Measurements from ENCODE around the gene MYO9A.

Gene MYO9A

DNA sequence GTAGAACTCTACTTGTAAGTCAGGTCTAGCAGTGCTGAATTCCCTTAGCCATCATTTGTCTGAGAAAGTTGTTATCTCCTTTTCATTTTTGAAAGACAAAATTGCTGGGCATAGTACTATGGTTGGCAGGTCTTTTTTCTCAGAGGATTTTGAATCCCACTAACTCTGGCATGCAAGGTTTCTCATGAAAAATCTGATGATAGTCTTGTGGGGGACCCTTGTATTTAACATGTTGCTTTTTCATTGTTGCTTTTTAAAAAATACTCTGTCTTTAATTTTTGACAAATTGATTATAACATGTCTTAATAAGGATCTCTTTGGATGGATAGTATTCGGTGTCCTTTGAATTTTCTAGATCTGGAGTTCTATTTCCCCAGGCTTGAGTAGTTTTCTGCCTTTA, 186.7 kb downstream of the MYO9A start:
- H3K27me3 ChIP-seq (ENCODE audit: insufficient read depth, poor library complexity, severe bottlenecking): no peaks in the 10 kb centered on the region

GRCh38 chr15:71925145-71925544, 192.8 kb downstream of the MYO9A start:
- DNase-seq (ENCODE audit: low read depth in 1 of 2, low spot score in 1 of 2): no peak
- TF ChIP-seq POLR2AphosphoS5 (IDR thresholded peaks at IDR 0.05; ENCODE audit: low read depth) (no peak), GABPA (IDR thresholded peaks at IDR 0.05; ENCODE audit: low read depth) (no peak), SPI1 (IDR thresholded peaks at IDR 0.05; ENCODE audit: borderline replicate concordance, low read depth) (no peak)
- TF ChIP-seq, protein P1, sequence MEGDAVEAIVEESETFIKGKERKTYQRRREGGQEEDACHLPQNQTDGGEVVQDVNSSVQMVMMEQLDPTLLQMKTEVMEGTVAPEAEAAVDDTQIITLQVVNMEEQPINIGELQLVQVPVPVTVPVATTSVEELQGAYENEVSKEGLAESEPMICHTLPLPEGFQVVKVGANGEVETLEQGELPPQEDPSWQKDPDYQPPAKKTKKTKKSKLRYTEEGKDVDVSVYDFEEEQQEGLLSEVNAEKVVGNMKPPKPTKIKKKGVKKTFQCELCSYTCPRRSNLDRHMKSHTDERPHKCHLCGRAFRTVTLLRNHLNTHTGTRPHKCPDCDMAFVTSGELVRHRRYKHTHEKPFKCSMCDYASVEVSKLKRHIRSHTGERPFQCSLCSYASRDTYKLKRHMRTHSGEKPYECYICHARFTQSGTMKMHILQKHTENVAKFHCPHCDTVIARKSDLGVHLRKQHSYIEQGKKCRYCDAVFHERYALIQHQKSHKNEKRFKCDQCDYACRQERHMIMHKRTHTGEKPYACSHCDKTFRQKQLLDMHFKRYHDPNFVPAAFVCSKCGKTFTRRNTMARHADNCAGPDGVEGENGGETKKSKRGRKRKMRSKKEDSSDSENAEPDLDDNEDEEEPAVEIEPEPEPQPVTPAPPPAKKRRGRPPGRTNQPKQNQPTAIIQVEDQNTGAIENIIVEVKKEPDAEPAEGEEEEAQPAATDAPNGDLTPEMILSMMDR (IDR thresholded peaks at IDR 0.05; ENCODE audit: insufficient read depth, low read length): no peak
- TF ChIP-seq, protein P2, sequence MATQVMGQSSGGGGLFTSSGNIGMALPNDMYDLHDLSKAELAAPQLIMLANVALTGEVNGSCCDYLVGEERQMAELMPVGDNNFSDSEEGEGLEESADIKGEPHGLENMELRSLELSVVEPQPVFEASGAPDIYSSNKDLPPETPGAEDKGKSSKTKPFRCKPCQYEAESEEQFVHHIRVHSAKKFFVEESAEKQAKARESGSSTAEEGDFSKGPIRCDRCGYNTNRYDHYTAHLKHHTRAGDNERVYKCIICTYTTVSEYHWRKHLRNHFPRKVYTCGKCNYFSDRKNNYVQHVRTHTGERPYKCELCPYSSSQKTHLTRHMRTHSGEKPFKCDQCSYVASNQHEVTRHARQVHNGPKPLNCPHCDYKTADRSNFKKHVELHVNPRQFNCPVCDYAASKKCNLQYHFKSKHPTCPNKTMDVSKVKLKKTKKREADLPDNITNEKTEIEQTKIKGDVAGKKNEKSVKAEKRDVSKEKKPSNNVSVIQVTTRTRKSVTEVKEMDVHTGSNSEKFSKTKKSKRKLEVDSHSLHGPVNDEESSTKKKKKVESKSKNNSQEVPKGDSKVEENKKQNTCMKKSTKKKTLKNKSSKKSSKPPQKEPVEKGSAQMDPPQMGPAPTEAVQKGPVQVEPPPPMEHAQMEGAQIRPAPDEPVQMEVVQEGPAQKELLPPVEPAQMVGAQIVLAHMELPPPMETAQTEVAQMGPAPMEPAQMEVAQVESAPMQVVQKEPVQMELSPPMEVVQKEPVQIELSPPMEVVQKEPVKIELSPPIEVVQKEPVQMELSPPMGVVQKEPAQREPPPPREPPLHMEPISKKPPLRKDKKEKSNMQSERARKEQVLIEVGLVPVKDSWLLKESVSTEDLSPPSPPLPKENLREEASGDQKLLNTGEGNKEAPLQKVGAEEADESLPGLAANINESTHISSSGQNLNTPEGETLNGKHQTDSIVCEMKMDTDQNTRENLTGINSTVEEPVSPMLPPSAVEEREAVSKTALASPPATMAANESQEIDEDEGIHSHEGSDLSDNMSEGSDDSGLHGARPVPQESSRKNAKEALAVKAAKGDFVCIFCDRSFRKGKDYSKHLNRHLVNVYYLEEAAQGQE (IDR thresholded peaks at IDR 0.05; ENCODE audit: insufficient replicate concordance, low read depth): no peak
- H3K4me3 ChIP-seq (replicated peaks; ENCODE audit: insufficient read depth, low read length): no peak overlapping the region
- H3K27me3 ChIP-seq (ENCODE audit: insufficient read depth, poor library complexity, severe bottlenecking): no peaks in the 10 kb centered on the region
- no peak overlapping the region for H3K27ac ChIP-seq (replicated peaks)

More for the DNA sequence above, 186.7 kb downstream of the MYO9A start:
- DNase-seq (ENCODE audit: low read depth in 1 of 2, low spot score in 1 of 2): no peak
- Histone ChIP-seq H3K4me3 (replicated peaks; ENCODE audit: insufficient read depth, low read length) (no peak overlapping the region), H3K27ac (replicated peaks) (no peak overlapping the region)
- TF ChIP-seq, protein P1 (IDR thresholded peaks at IDR 0.05; ENCODE audit: insufficient read depth, low read length): no peak
- TF ChIP-seq, protein P2 (IDR thresholded peaks at IDR 0.05; ENCODE audit: insufficient replicate concordance, low read depth): no peak
- TF ChIP-seq GABPA (IDR thresholded peaks at IDR 0.05; ENCODE audit: low read depth) (no peak), SPI1 (IDR thresholded peaks at IDR 0.05; ENCODE audit: borderline replicate concordance, low read depth) (no peak), POLR2AphosphoS5 (IDR thresholded peaks at IDR 0.05; ENCODE audit: low read depth) (no peak)

DNA sequence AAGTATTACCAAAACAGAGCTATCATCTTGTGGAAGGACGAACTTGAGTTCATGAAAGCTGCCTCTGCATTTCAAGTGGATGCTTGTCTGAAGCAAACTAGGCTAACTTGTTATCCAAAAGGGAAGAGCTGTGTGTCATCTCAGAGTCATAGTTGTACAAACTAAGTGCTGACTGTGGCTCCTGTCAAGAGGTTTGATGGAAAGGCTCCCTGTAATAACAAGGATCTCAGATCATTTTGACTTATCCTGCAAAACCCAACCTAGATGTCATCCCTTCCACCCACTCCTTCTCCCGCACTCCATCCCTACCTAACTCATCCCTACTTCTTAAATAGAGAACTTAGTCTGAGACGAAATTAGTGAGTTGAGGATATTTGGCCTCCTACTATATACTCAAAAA, 196.8 kb downstream of the MYO9A start:
- Histone ChIP-seq H3K27me3 (ENCODE audit: insufficient read depth, poor library complexity, severe bottlenecking) (no peaks in the 10 kb centered on the region), H3K4me3 (replicated peaks; ENCODE audit: insufficient read depth, low read length) (no peak overlapping the region), H3K27ac (replicated peaks) (no peak overlapping the region)
- no peak for DNase-seq (ENCODE audit: low read depth in 1 of 2, low spot score in 1 of 2)
- TF ChIP-seq SPI1 (IDR thresholded peaks at IDR 0.05; ENCODE audit: borderline replicate concordance, low read depth) (no peak), GABPA (IDR thresholded peaks at IDR 0.05; ENCODE audit: low read depth) (no peak), POLR2AphosphoS5 (IDR thresholded peaks at IDR 0.05; ENCODE audit: low read depth) (no peak)
- TF ChIP-seq, protein P1 (IDR thresholded peaks at IDR 0.05; ENCODE audit: insufficient read depth, low read length): no peak
- TF ChIP-seq, protein P2 (IDR thresholded peaks at IDR 0.05; ENCODE audit: insufficient replicate concordance, low read depth): no peak
